ENCODE measurements around the gene ASXL1.

ASXL1 gene

DNA sequence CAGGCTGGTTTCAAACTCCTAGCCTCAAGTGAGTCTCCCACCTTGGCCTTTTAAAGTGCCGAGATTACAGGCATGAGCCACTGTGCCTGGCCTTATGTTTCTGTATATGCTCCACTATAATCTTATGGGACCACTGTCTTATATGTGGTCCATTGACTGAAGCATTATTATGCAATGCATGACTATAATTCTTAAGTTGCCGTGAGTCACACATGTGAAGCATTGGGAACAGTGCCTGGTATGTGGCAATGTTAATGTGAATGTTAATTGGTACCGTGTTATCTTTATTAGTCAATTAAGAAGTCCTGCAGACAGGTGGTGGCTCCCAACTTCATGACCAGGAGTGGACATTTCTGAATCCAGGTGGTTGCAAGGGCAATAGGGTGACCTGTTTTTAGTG lies 14.7 kb upstream of the ASXL1 start:
- no peak overlapping the region for H3K4me3 ChIP-seq (IDR thresholded peaks at IDR 0.05; ENCODE audit: insufficient read depth, low read depth, low read length)
- no peaks in the 10 kb centered on the region for H3K36me3 ChIP-seq (ENCODE audit: insufficient read depth)
- no peaks in the 10 kb centered on the region for H3K79me2 ChIP-seq (ENCODE audit: insufficient read depth, low read depth)
- H2AFZ ChIP-seq (ENCODE audit: low read depth): no peak overlapping the region
- no peaks in the 10 kb centered on the region for H4K20me1 ChIP-seq (ENCODE audit: insufficient read depth)
- no peaks in the 10 kb centered on the region for H3K27me3 ChIP-seq (ENCODE audit: insufficient read depth, low read depth)
- TF ChIP-seq, protein P1, sequence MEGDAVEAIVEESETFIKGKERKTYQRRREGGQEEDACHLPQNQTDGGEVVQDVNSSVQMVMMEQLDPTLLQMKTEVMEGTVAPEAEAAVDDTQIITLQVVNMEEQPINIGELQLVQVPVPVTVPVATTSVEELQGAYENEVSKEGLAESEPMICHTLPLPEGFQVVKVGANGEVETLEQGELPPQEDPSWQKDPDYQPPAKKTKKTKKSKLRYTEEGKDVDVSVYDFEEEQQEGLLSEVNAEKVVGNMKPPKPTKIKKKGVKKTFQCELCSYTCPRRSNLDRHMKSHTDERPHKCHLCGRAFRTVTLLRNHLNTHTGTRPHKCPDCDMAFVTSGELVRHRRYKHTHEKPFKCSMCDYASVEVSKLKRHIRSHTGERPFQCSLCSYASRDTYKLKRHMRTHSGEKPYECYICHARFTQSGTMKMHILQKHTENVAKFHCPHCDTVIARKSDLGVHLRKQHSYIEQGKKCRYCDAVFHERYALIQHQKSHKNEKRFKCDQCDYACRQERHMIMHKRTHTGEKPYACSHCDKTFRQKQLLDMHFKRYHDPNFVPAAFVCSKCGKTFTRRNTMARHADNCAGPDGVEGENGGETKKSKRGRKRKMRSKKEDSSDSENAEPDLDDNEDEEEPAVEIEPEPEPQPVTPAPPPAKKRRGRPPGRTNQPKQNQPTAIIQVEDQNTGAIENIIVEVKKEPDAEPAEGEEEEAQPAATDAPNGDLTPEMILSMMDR (conservative IDR thresholded peaks at IDR 0.05; ENCODE audit: low read depth, low read length): no peak
- H3K4me1 ChIP-seq (ENCODE audit: low read depth, poor library complexity, severe bottlenecking): peaks cover 23% of the 10 kb centered on the region
- H3K27ac ChIP-seq: no peak overlapping the region
- H3K9ac ChIP-seq: no peak overlapping the region
- H3K4me2 ChIP-seq: no peak overlapping the region

DNA sequence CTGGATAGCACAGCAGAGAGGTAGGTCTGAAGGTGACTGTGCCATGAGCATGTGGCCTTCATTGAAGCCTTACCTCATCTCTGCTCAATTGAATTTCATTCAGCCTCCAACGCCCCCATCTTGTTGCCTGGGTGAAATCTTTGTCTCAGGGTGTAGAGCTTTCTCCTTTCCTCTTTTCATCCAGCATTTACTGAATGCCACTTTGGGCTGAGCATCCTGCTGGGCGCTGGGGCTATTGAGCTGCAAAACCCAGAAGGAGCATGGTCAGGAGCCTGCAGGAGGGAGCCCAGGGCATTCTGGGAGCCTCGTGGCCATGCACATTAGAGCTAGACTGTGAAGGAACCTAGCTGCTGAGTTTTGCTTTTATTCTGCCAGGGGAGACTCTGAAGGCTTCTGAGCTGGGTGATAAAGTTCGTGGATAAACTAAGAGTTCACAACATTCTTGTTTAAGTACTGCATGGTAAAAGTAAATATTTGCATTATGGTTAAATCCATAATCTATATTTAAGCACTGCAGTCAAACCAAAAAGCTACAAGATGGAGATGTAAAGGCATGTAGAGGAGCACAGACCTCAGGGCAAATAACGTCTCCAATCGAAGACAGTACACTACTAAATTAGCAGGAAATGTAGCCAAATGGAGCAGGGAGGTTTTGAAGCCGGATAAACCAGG lies 13.2 kb upstream of the ASXL1 start:
- no peak overlapping the region for H3K4me2 ChIP-seq
- no peak overlapping the region for H3K27ac ChIP-seq
- no peaks in the 10 kb centered on the region for H3K27me3 ChIP-seq (ENCODE audit: insufficient read depth, low read depth)
- peaks cover 11% of the 10 kb centered on the region for H3K4me1 ChIP-seq (ENCODE audit: low read depth, poor library complexity, severe bottlenecking)
- H2AFZ ChIP-seq (ENCODE audit: low read depth): no peak overlapping the region
- H3K79me2 ChIP-seq (ENCODE audit: insufficient read depth, low read depth): no peaks in the 10 kb centered on the region
- TF ChIP-seq, protein P1 (conservative IDR thresholded peaks at IDR 0.05; ENCODE audit: low read depth, low read length): no peak
- no peaks in the 10 kb centered on the region for H4K20me1 ChIP-seq (ENCODE audit: insufficient read depth)
- no peak overlapping the region for H3K4me3 ChIP-seq (IDR thresholded peaks at IDR 0.05; ENCODE audit: insufficient read depth, low read depth, low read length)
- H3K9ac ChIP-seq: no peak overlapping the region
- H3K36me3 ChIP-seq (ENCODE audit: insufficient read depth): no peaks in the 10 kb centered on the region

DNA sequence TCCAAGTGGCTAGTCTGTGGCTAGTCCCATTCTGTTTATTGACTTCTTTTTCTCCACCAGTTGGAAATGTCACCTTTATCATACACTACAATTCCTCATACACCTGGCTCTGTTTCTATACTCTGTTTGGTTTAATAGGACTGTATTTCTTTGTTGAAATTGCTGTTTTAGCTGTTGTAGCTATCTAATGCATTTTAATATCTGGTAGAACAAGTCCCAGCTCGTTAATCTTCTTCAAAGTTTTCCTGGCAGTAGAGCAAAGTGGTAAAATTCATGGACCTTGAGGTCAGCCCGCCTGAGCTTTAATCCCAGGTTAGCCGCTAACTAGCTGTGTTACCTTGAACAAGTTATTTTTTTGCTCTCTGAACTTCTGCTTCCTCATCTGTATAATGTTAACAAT lies 9.9 kb upstream of the ASXL1 start:
- H3K79me2 ChIP-seq (ENCODE audit: insufficient read depth, low read depth): no peaks in the 10 kb centered on the region
- H3K36me3 ChIP-seq (ENCODE audit: insufficient read depth): no peaks in the 10 kb centered on the region
- H3K4me2 ChIP-seq: no peak overlapping the region
- H3K27ac ChIP-seq: no peak overlapping the region
- H3K9ac ChIP-seq: no peak overlapping the region
- TF ChIP-seq, protein P1 (conservative IDR thresholded peaks at IDR 0.05; ENCODE audit: low read depth, low read length): no peak
- no peaks in the 10 kb centered on the region for H3K27me3 ChIP-seq (ENCODE audit: insufficient read depth, low read depth)
- no peak overlapping the region for H3K4me3 ChIP-seq (IDR thresholded peaks at IDR 0.05; ENCODE audit: insufficient read depth, low read depth, low read length)
- H4K20me1 ChIP-seq (ENCODE audit: insufficient read depth): no peaks in the 10 kb centered on the region
- H2AFZ ChIP-seq (ENCODE audit: low read depth): no peak overlapping the region
- peaks cover 11% of the 10 kb centered on the region for H3K4me1 ChIP-seq (ENCODE audit: low read depth, poor library complexity, severe bottlenecking)

DNA sequence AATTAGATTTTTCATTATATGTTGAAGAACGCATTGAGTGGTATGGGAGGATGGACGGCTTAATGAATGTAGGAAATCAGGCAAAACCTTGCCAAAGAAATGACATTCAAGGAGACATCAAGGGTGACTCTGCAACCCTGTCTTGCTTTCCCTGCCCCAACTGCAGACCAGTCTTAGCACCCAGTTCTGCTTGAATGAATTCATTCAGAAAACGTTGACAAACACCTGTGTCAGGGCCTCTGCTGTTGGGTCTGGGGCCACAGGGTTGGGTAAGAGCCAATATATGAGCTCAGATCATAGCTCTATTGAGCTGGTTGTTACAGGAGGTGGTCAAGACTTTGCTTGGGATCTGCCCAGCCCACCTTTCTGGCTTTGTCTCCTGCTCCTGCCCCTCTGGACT lies 7.7 kb upstream of the ASXL1 start:
- TF ChIP-seq, protein P1 (conservative IDR thresholded peaks at IDR 0.05; ENCODE audit: low read depth, low read length): no peak
- H3K4me2 ChIP-seq: no peak overlapping the region
- H4K20me1 ChIP-seq (ENCODE audit: insufficient read depth): no peaks in the 10 kb centered on the region
- H3K4me3 ChIP-seq (IDR thresholded peaks at IDR 0.05; ENCODE audit: insufficient read depth, low read depth, low read length): no peak overlapping the region
- H3K9ac ChIP-seq: no peak overlapping the region
- H3K79me2 ChIP-seq (ENCODE audit: insufficient read depth, low read depth): no peaks in the 10 kb centered on the region
- no peaks in the 10 kb centered on the region for H3K36me3 ChIP-seq (ENCODE audit: insufficient read depth)
- no peaks in the 10 kb centered on the region for H3K27me3 ChIP-seq (ENCODE audit: insufficient read depth, low read depth)
- H3K4me1 ChIP-seq (ENCODE audit: low read depth, poor library complexity, severe bottlenecking): peaks cover 8% of the 10 kb centered on the region
- H3K27ac ChIP-seq: no peak overlapping the region
- H2AFZ ChIP-seq (ENCODE audit: low read depth): no peak overlapping the region
